Karpas-422 (cell line): ENCODE results near the gene MYBPHL. TPM values are rescaled to one million over a fixed set of nuclear protein-coding genes. Genes with fewer than 3 reads are reported as not detected.

Source experiments
- DNase-seq: peaks from one replicate; pipeline ENCODE4 v3.0.0-alpha.2; 2015
- H2AFZ ChIP-seq: fragments of 200-600 bp; sonication (generic); 2 replicates; pipeline ENCODE4 v1.6.1; 2014; ENCODE audit warnings: antibody characterized with exemption, low read length, mixed read lengths
- H3K27ac ChIP-seq: fragments of 200-600 bp; sonication (generic); 2 replicates; pipeline ENCODE4 v1.5.1; 2014; ENCODE audit warnings: mild to moderate bottlenecking, low read length, moderate library complexity
- H3K27me3 ChIP-seq: fragments of 200-600 bp; sonication (generic); 2 replicates; pipeline ENCODE4 v1.6.1; 2014; ENCODE audit warnings: low read length, mixed read lengths
- H3K36me3 ChIP-seq: fragments of 200-600 bp; sonication (generic); 2 replicates; pipeline ENCODE4 v1.6.1; 2014; ENCODE audit warnings: low read length, mixed read lengths; ENCODE audit not compliant: insufficient read depth
- H3K4me1 ChIP-seq: fragments of 200-600 bp; sonication (generic); 2 replicates; pipeline ENCODE4 v1.6.1; 2014; ENCODE audit warnings: mild to moderate bottlenecking, low read length, mixed read lengths
- H3K4me2 ChIP-seq: fragments of 200-600 bp; sonication (generic); 2 replicates; pipeline ENCODE4 v1.6.1; 2014; ENCODE audit warnings: low read length, low read depth, mild to moderate bottlenecking; ENCODE audit not compliant: poor library complexity, severe bottlenecking
- H3K4me3 ChIP-seq: fragments of 200-600 bp; sonication (generic); 2 replicates; pipeline ENCODE4 v1.5.1; 2014; ENCODE audit warnings: mild to moderate bottlenecking, antibody characterized with exemption, low read length, mixed read lengths
- H3K79me2 ChIP-seq: fragments of 200-600 bp; sonication (generic); 2 replicates; pipeline ENCODE4 v1.6.1; 2014; ENCODE audit warnings: mild to moderate bottlenecking, low read length, mixed read lengths
- H3K9ac ChIP-seq: fragments of 200-600 bp; sonication (generic); 2 replicates; pipeline ENCODE4 v1.6.0; 2014; ENCODE audit warnings: low read length
- H3K9me2 ChIP-seq: fragments of 200-600 bp; sonication (generic), shearing (Covaris generic); replicated peaks from 2 replicates; pipeline ENCODE4 v1.6.0; 2014; ENCODE audit warnings: mild to moderate bottlenecking, low read length, moderate library complexity; ENCODE audit not compliant: insufficient read depth
- H3K9me3 ChIP-seq: fragments of 300-700, 200-600 bp; sonication (generic); 2 replicates; pipeline ENCODE4 v1.6.1; 2014; ENCODE audit warnings: low read length, mixed read lengths
- H4K20me1 ChIP-seq: fragments of 200-600 bp; sonication (generic); 2 replicates; pipeline ENCODE4 v1.6.1; 2014; ENCODE audit warnings: mild to moderate bottlenecking, antibody characterized with exemption, low read length, low read depth; ENCODE audit not compliant: insufficient read depth
- total RNA-seq: library from RNA; depleted of rRNA; stranded (reverse); fragments of >200 nt; shearing (Covaris generic); gene quantifications from 2 replicates; pipeline ENCODE4 v1.2.3, GENCODE V29; 2014; ENCODE audit warnings: low replicate concordance

The MYBPHL gene
- total RNA-seq, 1 experiment from 2014 or later = 4.3 TPM

GRCh38 chr1:109338608-109339007 lies 31.8 kb upstream of the MYBPHL start:
- H2AFZ ChIP-seq = no peak overlapping the region
- no peaks in the 10 kb centered on the region for H3K9me2 ChIP-seq
- peaks cover 14% of the 10 kb centered on the region for H3K4me1 ChIP-seq
- H3K27ac ChIP-seq = no peak overlapping the region
- no peaks in the 10 kb centered on the region for H3K36me3 ChIP-seq
- no peak overlapping the region for H3K9ac ChIP-seq
- DNase-seq = no peak
- H3K4me2 ChIP-seq = no peak overlapping the region
- H3K4me3 ChIP-seq = no peak overlapping the region
- H4K20me1 ChIP-seq = no peaks in the 10 kb centered on the region
- no peaks in the 10 kb centered on the region for H3K79me2 ChIP-seq
- H3K9me3 ChIP-seq = no peaks in the 10 kb centered on the region
- H3K27me3 ChIP-seq = no peaks in the 10 kb centered on the region

- peaks cover 14% of the 10 kb centered on the region for H3K4me1 ChIP-seq
- no peaks in the 10 kb centered on the region for H3K36me3 ChIP-seq
- H3K9ac ChIP-seq = no peak overlapping the region
- H3K27me3 ChIP-seq = no peaks in the 10 kb centered on the region
- H3K79me2 ChIP-seq = no peaks in the 10 kb centered on the region
- no peak overlapping the region for H3K4me2 ChIP-seq
- H3K9me2 ChIP-seq = no peaks in the 10 kb centered on the region
- DNase-seq = no peak
- no peak overlapping the region for H2AFZ ChIP-seq
- no peak overlapping the region for H3K27ac ChIP-seq
- H3K4me3 ChIP-seq = no peak overlapping the region
- no peaks in the 10 kb centered on the region for H4K20me1 ChIP-seq
- no peaks in the 10 kb centered on the region for H3K9me3 ChIP-seq
Measured at GRCh38 chr1:109338091-109338490, 31.3 kb upstream of the MYBPHL start.

- Histone ChIP-seq H3K27me3 (no peaks in the 10 kb centered on the region; the same call in 1 of the 2 replicates), H3K36me3 (no peaks in the 10 kb centered on the region), H3K4me3 (no peak overlapping the region), H3K4me2 (no peak overlapping the region), H4K20me1 (no peaks in the 10 kb centered on the region), H3K79me2 (no peaks in the 10 kb centered on the region), H3K9me3 (peaks cover 10% of the 10 kb centered on the region), H3K27ac (no peak overlapping the region), H3K9ac (no peak overlapping the region), H2AFZ (no peak overlapping the region), H3K9me2 (no peaks in the 10 kb centered on the region), H3K4me1 (peaks cover 11% of the 10 kb centered on the region)
- DNase-seq = no peak
Measured at GRCh38 chr1:109335091-109335490, 28.3 kb upstream of the MYBPHL start.

- DNase-seq = no peak
- Histone ChIP-seq H3K79me2 (no peaks in the 10 kb centered on the region), H3K4me3 (no peak overlapping the region), H3K4me2 (no peak overlapping the region), H3K9ac (no peak overlapping the region), H3K36me3 (no peaks in the 10 kb centered on the region), H2AFZ (no peak overlapping the region), H3K9me3 (peaks cover 10% of the 10 kb centered on the region), H3K9me2 (no peaks in the 10 kb centered on the region), H3K4me1 (no peaks in the 10 kb centered on the region), H3K27me3 (no peaks in the 10 kb centered on the region; the same call in 1 of the 2 replicates), H4K20me1 (no peaks in the 10 kb centered on the region), H3K27ac (no peak overlapping the region)
Measured at GRCh38 chr1:109331113-109331512, 24.3 kb upstream of the MYBPHL start.

- no peaks in the 10 kb centered on the region for H3K79me2 ChIP-seq
- no peak overlapping the region for H2AFZ ChIP-seq
- peaks cover 10% of the 10 kb centered on the region for H3K9me3 ChIP-seq
- no peaks in the 10 kb centered on the region for H4K20me1 ChIP-seq
- no peaks in the 10 kb centered on the region for H3K36me3 ChIP-seq
- no peak overlapping the region for H3K4me3 ChIP-seq
- H3K9ac ChIP-seq = no peak overlapping the region
- H3K9me2 ChIP-seq = no peaks in the 10 kb centered on the region
- DNase-seq = no peak
- no peaks in the 10 kb centered on the region for H3K4me1 ChIP-seq
- no peaks in the 10 kb centered on the region; the same call in 1 of the 2 replicates for H3K27me3 ChIP-seq
- no peak overlapping the region for H3K27ac ChIP-seq
- H3K4me2 ChIP-seq = no peak overlapping the region
Measured at GRCh38 chr1:109327285-109327684, 20.5 kb upstream of the MYBPHL start.

GRCh38 chr1:109322974-109323373 lies 16.2 kb upstream of the MYBPHL start:
- Histone ChIP-seq H3K4me1 (no peaks in the 10 kb centered on the region), H3K79me2 (no peaks in the 10 kb centered on the region), H3K36me3 (no peaks in the 10 kb centered on the region), H3K27ac (no peak overlapping the region), H3K4me3 (no peak overlapping the region), H4K20me1 (no peaks in the 10 kb centered on the region), H2AFZ (no peak overlapping the region), H3K9me3 (no peaks in the 10 kb centered on the region), H3K9me2 (no peaks in the 10 kb centered on the region), H3K4me2 (no peak overlapping the region), H3K9ac (no peak overlapping the region), H3K27me3 (no peaks in the 10 kb centered on the region)
- DNase-seq = no peak

- Histone ChIP-seq H3K9ac (no peak overlapping the region), H3K9me3 (no peaks in the 10 kb centered on the region)
Measured at GRCh38 chr1:109319114-109319513, 12.3 kb upstream of the MYBPHL start.

GRCh38 chr1:109316506-109316905 lies 9.7 kb upstream of the MYBPHL start:
- no peaks in the 10 kb centered on the region for H3K4me1 ChIP-seq
- H3K27ac ChIP-seq = no peak overlapping the region
- DNase-seq = no peak
- no peaks in the 10 kb centered on the region for H3K36me3 ChIP-seq
- H2AFZ ChIP-seq = no peak overlapping the region
- no peaks in the 10 kb centered on the region for H4K20me1 ChIP-seq
- no peak overlapping the region for H3K9ac ChIP-seq
- no peaks in the 10 kb centered on the region for H3K79me2 ChIP-seq
- no peak overlapping the region for H3K4me2 ChIP-seq
- no peaks in the 10 kb centered on the region for H3K9me3 ChIP-seq
- no peak overlapping the region for H3K4me3 ChIP-seq
- H3K9me2 ChIP-seq = no peaks in the 10 kb centered on the region
- no peaks in the 10 kb centered on the region for H3K27me3 ChIP-seq

More at GRCh38 chr1:109319114-109319513, 12.3 kb upstream of the MYBPHL start:
- H3K27ac ChIP-seq = no peak overlapping the region
- H3K4me1 ChIP-seq = no peaks in the 10 kb centered on the region
- H3K79me2 ChIP-seq = no peaks in the 10 kb centered on the region
- no peak overlapping the region for H3K4me2 ChIP-seq
- H3K9me2 ChIP-seq = no peaks in the 10 kb centered on the region
- no peaks in the 10 kb centered on the region for H3K36me3 ChIP-seq
- H4K20me1 ChIP-seq = no peaks in the 10 kb centered on the region
- H3K4me3 ChIP-seq = no peak overlapping the region
- H3K27me3 ChIP-seq = no peaks in the 10 kb centered on the region
- H2AFZ ChIP-seq = no peak overlapping the region
- DNase-seq = no peak

GRCh38 chr1:109315288-109315687 lies 8.5 kb upstream of the MYBPHL start:
- Histone ChIP-seq H4K20me1 (no peaks in the 10 kb centered on the region), H3K36me3 (no peaks in the 10 kb centered on the region), H2AFZ (no peak overlapping the region), H3K27me3 (no peaks in the 10 kb centered on the region), H3K9ac (no peak overlapping the region), H3K4me1 (no peaks in the 10 kb centered on the region), H3K27ac (no peak overlapping the region), H3K9me2 (no peaks in the 10 kb centered on the region), H3K4me3 (no peak overlapping the region), H3K4me2 (no peak overlapping the region), H3K9me3 (no peaks in the 10 kb centered on the region), H3K79me2 (no peaks in the 10 kb centered on the region)
- DNase-seq = no peak
